A549 (cell line): ENCODE results near the gene SYNPR.

Experiments used
- CHD4 ChIP-seq: fragments of 200-600 bp; sonication (generic); IDR thresholded peaks from 2 replicates; pipeline ENCODE4 v1.6.1; 2016; ENCODE audit warnings: antibody characterized with exemption, mild to moderate bottlenecking, borderline replicate concordance
- EHMT2 ChIP-seq: fragments of 200-600 bp; sonication (generic); IDR thresholded peaks from 2 replicates; pipeline ENCODE4 v1.6.1; 2016; ENCODE audit warnings: antibody characterized with exemption, low read depth, mild to moderate bottlenecking, moderate library complexity
- KDM1A ChIP-seq: fragments of 200-600 bp; sonication (generic); IDR thresholded peaks from 2 replicates; pipeline ENCODE4 v1.6.1; 2016; ENCODE audit warnings: low read depth, mild to moderate bottlenecking
- POLR2A ChIP-seq: IDR thresholded peaks from 2 replicates; pipeline ENCODE4 v1.6.1; 2012; ENCODE audit warnings: mild to moderate bottlenecking, low read length
- RAD21 ChIP-seq, 2 experiments: fragments of >200 bp in 1 of 2; sonication (Bioruptor Twin) in 1 of 2; formaldehyde crosslinking in 1 of 2; IDR thresholded peaks in 1 of 2; conservative IDR thresholded peaks in 1 of 2; 2 replicates in 1 of 2; 3 replicates in 1 of 2; pipeline ENCODE4 v1.6.1; 2012 to 2018; ENCODE audit warnings: inconsistent platforms in 1 of 2
- TF ChIP-seq, protein P1 (sequence below): IDR thresholded peaks from 2 replicates; pipeline ENCODE4 v1.6.1; 2012
- TF ChIP-seq, protein P2 (sequence below): IDR thresholded peaks from 2 replicates; pipeline ENCODE4 v1.6.1; 2012
- TF ChIP-seq, protein P3 (sequence below): fragments of >200 bp; sonication (Bioruptor Twin); formaldehyde crosslinking; IDR thresholded peaks from 3 replicates; pipeline ENCODE4 v1.5.1; 2016

DNA sequence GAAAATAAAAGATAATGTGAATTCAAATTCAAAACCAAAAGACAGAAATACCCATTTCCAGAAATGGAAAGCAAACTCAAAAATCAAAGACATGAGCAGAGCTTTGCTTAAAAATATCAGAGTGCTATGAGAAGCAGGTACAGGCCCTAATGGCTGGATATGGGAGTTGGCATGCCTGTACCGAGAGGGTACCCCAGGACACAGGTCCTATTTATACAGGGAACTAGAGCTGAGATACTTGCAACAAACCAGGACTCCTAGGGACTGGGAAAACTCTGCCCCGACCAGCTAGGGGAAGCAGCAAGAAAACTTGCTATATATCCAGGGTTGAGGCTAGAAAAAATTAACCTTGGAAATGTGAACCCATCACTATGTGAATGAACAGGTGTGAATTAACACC, 36.0 kb upstream of the SYNPR start:
- TF ChIP-seq POLR2A (no peak), EHMT2 (no peak), KDM1A (no peak), CHD4 (no peak), RAD21 (conservative IDR thresholded peaks at IDR 0.05 in 1 of 2, IDR thresholded peaks at IDR 0.05 in 1 of 2) (no peak)
- TF ChIP-seq, protein P1, sequence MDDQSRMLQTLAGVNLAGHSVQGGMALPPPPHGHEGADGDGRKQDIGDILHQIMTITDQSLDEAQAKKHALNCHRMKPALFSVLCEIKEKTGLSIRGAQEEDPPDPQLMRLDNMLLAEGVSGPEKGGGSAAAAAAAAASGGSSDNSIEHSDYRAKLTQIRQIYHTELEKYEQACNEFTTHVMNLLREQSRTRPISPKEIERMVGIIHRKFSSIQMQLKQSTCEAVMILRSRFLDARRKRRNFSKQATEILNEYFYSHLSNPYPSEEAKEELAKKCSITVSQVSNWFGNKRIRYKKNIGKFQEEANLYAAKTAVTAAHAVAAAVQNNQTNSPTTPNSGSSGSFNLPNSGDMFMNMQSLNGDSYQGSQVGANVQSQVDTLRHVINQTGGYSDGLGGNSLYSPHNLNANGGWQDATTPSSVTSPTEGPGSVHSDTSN: no peak
- TF ChIP-seq, protein P2, sequence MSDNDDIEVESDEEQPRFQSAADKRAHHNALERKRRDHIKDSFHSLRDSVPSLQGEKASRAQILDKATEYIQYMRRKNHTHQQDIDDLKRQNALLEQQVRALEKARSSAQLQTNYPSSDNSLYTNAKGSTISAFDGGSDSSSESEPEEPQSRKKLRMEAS: no peak
- TF ChIP-seq, protein P3, sequence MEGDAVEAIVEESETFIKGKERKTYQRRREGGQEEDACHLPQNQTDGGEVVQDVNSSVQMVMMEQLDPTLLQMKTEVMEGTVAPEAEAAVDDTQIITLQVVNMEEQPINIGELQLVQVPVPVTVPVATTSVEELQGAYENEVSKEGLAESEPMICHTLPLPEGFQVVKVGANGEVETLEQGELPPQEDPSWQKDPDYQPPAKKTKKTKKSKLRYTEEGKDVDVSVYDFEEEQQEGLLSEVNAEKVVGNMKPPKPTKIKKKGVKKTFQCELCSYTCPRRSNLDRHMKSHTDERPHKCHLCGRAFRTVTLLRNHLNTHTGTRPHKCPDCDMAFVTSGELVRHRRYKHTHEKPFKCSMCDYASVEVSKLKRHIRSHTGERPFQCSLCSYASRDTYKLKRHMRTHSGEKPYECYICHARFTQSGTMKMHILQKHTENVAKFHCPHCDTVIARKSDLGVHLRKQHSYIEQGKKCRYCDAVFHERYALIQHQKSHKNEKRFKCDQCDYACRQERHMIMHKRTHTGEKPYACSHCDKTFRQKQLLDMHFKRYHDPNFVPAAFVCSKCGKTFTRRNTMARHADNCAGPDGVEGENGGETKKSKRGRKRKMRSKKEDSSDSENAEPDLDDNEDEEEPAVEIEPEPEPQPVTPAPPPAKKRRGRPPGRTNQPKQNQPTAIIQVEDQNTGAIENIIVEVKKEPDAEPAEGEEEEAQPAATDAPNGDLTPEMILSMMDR: no peak
